Iris pigment epithelial cell (primary cell): ENCODE data around the gene CHRM5.
A peak's percentile ranks its signal among the peaks of the same experiment; 100 is the strongest.

Experiments used
- DNase-seq: peaks from one replicate; pipeline ENCODE4 v3.0.0-alpha.2; 2011; ENCODE audit warnings: low read depth

Gene CHRM5, protein sequence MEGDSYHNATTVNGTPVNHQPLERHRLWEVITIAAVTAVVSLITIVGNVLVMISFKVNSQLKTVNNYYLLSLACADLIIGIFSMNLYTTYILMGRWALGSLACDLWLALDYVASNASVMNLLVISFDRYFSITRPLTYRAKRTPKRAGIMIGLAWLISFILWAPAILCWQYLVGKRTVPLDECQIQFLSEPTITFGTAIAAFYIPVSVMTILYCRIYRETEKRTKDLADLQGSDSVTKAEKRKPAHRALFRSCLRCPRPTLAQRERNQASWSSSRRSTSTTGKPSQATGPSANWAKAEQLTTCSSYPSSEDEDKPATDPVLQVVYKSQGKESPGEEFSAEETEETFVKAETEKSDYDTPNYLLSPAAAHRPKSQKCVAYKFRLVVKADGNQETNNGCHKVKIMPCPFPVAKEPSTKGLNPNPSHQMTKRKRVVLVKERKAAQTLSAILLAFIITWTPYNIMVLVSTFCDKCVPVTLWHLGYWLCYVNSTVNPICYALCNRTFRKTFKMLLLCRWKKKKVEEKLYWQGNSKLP

DNA sequence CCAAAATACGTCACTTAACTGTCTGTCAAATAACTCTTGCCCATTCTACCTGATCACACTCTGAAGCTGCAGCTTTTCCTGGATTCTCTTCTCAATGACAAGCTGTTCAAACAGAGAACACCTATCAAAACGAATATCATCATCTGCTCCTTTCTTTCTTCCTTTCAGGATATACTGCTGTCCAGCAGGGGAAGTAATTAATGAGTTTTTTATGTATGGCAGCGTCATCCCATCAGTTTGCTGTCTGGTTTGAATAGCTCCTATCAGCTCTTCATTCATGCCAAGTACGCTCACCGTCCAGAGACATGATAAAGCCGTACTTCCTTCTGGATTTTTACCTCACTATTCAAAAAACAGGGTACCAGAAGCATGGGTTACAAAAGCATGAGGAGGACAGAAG, at the start of gene CHRM5:
Gene CHRM5 (plus strand): TSS at position 274 of the 400 bp plus-strand sequence. CDS start 94,221 bp downstream, outside the sequence.
- no peak for DNase-seq

DNA sequence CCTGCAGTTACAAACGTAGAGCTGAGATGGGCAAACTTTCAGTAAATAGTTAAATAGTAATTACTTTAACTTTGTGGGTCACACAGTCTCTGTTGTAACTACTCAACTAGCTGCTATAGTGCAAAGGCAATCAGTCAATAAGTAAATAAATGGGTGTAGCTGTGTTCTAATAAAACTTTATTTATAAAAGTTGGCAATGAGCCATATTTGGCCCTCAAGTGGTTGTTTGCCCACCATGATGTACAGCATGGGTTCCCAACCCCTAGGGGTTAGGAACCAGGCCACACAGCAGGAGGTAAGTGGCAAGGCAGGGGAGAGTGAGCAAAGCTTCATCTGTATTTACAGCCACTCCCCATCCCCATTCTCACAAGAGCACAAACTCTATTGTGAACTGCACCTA, 44.9 kb upstream of the CHRM5 start:
- no peak for DNase-seq

DNA sequence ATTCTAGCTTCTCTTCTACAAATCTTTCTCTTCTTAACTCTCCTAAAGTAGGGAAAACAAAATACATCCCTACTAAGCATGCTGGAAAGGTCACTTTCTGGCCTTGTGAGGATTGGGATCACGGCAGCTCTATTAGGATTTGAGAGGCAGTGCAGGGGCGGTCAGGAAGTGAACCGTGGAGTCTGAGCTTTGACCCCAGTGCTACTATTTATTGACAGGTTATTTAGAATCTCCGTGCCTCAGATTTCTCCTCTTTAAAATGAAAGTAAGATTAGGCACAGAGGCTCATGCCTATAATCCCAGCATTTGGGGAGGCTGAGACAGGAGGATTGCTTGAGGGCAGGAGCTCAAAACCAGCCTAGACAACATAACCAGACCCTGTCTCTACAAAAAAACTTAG, 42.0 kb upstream of the CHRM5 start:
- DNase-seq, result no peak

DNA sequence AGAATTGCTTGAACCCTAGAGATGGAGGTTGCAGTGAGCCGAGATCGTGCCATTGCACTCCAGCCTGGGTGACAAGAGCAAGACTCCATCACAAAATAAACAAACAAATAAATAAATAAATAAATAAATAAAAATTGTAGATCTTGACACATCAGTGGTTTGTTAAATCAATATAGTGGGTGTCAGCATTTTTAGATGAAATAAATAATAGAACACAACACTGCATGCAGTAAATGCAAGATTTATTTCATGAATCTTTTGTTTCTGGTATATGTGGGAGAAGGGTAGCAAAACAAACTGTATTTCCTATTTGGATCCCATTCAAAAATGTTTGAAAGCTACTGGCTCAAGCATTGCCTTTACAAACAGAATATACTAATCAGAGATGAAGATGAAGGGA, 35.6 kb upstream of the CHRM5 start:
- DNase-seq, result no peak

DNA sequence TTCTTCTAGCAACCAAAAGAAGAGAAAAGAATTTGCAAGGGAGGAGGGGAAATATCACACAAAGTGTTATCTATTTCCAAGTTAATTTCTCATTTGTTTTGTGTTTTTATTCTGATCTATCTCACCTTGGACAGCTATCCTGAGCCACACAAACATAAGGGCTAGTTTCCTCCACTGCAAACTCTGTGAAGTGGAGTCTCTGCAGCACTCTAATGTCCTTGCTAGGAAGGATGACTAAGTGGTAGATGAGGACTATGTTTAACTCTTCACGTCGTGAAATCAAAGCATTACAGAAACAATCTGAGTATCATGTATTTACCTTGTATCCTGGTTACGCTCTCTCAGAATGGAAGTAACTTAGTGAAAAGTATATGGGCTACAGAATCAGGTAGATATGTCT, 33.9 kb upstream of the CHRM5 start:
- DNase-seq, result no peak

DNA sequence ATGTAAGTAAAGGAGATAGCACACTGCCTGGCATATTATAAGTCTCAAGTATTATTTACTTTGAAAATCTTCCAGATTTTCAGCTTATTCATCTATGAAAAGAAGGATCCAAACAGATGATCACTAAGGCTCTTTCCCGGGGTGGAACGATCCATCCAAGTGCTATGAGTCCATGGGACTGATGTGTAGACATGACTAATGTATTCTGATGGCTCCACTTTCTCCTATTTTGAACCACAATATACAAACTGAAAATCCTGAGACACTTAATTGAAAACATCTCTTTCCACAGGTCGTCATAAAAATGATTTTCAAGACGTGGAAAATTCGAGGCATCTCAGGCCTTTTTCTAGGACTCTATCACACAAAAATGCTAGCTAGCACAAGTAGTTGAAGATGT, 33.4 kb upstream of the CHRM5 start:
- DNase-seq, result no peak

DNA sequence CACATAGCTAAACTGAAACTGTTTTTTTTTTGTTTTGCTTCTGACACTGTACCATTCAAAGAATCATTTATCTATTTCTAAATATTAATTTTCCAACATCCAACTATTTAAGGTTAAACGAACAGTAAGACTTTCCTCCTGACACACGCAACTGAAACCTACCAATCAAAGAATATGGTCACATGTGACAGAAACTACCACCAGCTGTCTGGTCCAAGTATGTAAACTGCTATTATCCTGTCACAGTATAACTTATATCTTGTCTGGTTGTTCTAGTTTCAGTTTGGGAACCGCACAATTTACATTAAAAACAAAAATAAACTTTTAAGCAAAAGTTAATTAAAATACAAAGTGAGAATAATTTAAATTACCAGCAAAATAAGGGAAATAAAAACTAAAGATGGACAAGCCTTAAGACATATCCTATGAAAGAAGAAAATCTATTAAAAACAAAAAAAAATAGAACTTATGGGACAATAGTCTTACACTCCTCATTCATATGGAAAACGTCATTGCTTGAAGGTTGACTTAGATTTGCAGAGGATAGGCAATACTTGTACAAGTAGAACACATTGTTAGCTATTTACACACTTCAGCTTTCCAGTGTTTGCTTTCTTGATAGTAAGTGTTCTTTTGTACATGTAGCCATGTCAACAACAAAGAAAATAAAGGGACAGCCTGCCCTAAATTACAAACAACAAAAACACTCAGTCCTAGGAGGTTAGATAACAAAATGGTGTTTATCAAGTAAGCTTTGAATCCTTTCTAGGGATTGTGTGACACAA, 26.8 kb upstream of the CHRM5 start:
- DNase-seq, result no peak

DNA sequence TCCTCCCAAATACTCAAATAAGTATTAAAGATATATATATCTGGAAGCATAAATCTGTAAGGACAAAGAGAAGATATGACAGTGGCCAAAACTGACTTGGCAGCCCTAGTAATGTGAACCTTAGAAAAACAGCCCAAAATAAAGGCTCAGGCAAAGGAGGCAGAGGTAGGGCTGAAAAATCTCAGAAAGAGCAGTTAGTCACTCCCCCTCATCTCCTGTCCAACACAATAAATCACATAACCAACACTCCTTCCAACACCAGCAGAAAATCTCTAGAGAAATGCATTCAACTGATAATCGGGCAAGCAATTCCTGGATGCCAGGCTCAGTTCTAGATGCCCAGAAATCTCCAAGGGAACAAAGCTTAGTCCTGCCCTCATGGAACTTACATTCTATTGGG, 22.1 kb upstream of the CHRM5 start:
- DNase-seq, result no peak

DNA sequence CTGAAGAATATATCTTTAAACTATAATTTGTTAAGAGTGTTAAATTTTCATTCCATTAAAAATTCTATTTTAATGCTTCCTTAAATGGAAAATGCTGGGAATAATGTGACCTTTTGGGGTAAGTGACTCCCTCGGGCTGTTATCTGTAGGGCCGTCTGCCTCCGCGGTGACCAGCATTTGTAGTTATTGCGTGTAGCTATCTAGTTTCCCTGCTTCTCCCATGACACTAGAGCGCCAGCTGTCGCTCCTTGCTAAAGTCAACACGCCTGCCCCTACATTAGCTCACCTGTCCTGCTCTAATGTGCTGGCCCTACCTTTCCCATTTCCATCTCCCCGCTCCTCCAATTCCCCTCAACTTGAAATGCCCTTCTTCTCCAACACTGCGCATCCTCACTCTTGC, 12.4 kb upstream of the CHRM5 start:
- no peak for DNase-seq

DNA sequence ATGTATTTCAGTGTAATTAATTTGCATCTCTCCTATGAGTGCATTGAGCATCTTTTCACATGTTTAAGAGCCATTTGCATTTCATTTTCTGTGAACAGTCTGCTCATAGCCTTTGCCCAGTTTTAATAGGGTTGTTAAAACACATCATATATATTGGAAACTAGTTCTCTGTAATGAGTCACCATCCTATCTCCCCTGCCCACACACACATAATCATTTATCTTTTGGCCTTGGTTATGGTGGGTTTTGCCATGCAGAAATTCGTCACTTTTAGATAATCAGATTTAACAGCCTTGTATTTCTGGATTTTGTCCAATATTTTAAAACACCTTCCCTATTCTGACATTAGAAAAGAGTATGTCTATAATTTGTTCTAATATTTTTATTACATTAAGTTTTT, 11.9 kb upstream of the CHRM5 start:
- DNase-seq, result no peak

DNA sequence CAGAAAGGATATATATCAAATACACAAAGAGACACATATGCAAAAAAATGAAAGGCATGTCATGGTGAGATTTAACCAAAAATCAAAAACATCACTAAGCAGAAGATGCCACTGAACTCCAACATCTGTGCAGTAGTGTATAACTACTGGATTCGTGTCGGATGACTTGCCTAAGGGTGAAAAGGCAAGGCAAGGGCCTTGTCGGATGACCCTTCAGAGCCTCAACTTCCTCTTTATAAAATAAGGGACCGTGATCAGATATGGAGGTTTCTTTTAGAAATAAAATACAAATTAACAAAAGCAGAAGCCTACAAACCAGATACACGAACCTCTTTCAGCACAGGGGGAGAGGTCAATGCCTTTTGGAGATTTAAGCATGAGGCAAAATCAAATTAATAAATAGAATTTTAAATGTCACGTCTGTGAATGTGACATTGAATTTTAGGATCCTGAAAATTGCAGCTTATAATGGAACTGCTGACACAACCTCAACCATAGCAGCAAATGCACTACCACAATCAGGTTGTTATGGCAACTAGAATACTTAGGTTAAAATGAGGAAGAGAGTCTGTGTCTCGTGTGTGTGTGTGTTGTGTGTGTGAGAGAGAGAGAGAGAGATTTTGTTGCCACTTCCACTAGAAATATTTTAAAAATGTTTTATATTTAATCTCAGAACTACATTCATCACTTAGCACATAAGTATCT, 8.3 kb upstream of the CHRM5 start:
- DNase-seq, result no peak

DNA sequence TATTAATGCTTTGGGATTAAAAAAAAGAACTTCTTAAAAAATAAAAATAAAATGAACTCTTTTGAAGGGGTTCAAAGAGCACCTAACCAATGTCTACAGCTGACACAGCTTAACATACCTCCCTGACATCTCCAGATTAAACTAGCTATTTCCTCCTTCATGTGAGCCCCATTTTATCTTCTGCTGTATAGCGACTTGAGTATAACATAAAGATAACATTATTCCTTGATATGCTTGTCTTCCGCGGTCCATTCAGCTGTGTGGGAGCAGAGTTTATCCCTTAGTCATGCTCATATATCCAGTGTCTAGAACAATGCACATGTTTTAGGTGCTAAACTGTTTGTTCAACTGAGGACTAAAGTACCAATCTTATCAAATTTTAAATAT, 7.8 kb upstream of the CHRM5 start:
- no peak for DNase-seq

DNA sequence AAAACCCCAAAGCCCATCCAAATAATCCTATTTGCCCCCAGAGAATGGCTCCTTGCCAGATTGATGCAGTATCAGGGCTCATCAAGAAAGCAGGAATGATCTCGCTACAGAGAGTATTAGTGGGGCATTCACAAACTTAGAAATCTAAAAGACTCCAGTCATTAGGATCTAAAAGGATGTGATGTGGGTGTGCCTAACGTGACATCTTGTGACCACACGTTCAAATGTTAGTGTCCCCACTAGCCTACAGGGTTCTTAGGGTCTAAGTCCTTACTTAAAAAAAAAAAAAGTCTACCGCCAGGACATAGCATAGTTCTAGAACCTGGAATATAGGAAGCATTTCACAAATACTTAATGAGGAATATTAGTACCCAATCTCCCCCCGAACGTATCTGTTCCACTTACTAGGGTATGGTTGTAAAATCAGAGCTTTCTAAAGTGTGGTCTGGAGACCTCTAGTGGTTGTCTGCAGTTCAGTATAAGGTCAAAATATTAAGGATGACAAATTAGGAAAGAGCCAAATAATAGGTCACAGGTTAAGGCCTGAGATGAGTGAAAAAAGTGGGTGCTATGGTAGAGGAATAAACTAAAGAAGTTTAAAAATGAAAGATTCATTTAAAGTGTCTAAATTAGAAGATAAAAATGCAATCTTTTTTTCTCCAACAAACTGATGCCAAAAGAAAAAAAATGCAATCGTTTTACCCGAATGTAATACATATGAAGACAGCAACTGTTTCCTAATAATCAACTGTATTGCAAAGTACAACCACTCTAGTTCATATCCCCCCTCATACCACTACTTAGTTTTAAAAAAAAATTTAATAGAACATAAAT, 4.2 kb upstream of the CHRM5 start:
- DNase-seq, result peak; percentile 45

DNA sequence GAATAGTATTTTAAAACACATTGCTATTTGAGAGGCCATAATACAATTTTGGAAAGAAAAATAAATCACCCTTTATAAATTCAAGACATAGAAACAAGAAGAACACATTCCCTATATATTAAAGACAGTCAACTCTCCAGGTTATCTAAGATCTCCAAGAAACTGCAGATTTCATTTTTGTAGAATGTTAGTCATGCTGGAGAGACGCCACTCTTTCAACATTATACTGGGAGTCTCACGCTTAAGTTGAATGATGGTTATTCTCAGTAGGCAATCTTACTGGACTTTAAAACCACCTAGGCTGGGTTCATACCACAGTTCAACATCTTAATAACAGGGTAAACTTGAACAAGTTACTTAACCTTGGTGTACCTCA, 3.6 kb upstream of the CHRM5 start:
- peak; percentile 54 for DNase-seq

DNA sequence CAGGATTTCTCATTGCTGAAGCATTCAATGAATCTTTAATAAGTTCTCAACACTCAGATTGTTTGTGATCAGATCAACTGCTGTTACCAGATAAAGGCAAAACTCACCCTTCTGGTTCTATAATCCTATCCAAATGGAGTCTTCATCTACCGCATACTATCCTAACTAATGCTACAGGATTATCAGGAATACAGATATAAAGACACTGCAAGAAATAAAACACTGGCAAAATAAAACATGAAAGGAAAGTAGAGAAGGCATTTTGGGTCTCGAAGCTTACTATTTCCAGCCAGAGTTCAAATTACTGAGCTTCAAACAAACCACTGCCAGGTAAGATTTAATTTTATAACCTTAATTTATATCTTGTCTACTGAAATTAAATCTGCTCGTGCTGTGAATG, 524 bp downstream of the CHRM5 start:
- DNase-seq, result no peak

DNA sequence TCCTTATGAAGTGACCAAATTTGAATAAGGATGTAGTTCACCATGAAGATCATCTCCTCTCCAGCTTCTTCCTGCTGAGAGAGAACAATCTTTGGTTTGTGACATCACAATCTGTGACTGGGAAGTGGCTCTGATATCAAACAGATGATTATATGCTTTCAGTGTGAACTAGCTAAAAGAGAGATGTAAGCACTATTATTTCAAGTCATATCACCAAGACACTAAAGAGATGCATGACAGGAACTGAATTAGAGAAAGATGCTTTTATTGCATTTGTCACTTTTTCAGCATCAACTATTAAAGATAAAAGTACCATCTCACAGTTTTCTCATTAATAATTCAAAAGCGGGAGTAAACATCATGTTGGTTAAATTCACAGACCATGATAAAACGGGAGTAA, 3.5 kb downstream of the CHRM5 start:
- no peak for DNase-seq

DNA sequence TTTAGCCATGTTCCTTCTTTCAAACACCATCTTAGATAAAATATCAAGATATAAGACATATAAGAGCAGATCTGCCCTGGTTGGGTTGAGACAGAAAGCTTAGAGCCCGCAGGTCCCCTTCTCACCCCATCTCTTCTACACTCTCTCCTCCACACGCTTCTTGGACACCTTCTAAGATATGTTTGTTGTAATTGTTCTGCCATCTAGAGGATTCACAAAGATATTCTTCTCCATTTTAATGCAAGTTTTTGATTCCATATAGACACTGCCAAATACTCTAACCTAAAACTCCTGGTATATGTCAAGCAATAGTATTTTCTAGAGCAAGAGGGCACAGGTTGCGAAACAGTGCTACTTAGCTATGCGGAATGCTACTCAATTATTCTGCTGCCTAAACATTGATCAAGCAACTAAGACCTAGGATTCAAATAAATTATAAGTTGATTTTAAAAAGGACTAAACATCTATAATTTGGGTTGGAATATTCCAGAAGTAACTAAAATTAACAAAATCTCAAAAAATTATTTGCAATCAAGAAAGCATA, 6.8 kb downstream of the CHRM5 start:
- peak; percentile 21 for DNase-seq

DNA sequence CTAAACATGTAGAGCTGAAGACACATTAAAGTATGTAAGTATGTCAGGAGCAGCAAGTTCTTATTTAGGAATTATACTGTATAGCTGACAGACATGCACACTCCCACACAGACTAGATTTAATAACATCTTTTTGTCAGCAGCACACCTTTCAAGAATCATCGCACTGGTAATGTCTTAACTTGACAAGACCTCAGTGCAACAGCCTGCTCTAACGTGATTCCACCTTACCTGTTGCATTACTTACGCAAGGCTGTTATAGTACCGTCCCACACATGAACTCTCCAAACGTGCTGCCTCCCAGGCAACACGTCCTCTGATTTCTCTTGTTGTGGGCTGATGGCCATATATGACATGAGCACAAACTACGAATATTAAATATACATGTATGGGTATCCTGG, 11.9 kb downstream of the CHRM5 start:
- DNase-seq, result no peak

DNA sequence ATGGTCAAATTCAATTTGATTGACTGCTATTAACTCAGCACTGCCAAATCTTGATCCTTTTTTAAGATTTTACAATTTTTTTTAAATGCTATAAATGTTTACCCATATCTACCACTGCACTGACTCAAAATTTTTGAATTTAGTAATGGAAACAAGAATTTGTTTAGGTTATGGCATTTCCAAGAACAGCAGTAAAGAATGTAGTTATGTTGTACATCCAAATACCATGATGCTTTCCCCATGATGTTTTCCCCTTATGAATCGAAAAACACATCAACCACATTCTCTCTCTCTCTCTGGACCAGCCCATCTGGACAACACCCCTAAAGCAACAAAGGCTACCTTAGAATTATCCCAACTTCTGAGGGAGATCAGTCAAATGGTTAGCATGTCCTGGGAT, 14.2 kb downstream of the CHRM5 start:
- DNase-seq, result peak; percentile 26

DNA sequence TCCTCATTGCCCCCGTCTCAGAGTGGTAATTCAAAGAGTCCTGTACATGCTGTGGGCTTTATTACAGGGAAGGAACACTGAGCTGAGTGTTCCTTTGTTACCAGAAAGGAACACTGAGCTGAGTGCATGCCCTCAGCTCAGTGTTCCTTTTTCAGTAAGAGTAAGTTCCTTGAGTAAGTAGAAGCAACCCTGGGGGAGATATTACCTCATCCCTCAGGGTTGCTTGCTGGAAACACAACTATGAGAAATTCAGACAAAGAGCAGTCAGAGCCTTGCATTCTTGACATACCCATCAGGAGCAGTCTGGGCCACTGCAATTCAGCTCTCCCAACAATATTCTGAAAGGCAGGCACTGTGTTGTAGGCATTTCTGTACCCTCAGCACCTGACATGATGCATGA, 17.0 kb downstream of the CHRM5 start:
- peak; percentile 98 for DNase-seq

DNA sequence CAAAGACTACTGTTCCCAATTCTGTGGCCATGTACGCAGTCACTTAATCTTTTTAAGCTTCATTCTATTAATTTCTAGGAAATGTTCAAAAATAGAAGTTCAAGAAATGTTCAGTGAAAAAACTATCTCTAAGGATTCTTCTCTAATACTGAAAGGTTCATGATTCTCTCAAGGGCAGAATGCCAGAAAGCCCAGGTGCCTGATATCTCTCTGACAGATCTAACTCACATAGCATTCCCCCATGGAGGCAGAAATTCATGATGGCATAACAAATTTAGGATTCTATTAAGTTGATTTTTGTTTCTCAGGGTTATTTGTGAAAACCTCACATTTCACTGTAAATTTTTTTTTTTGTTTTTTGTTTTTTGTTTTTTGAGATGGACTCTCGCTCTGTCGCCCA, 17.5 kb downstream of the CHRM5 start:
- peak; percentile 52 for DNase-seq

DNA sequence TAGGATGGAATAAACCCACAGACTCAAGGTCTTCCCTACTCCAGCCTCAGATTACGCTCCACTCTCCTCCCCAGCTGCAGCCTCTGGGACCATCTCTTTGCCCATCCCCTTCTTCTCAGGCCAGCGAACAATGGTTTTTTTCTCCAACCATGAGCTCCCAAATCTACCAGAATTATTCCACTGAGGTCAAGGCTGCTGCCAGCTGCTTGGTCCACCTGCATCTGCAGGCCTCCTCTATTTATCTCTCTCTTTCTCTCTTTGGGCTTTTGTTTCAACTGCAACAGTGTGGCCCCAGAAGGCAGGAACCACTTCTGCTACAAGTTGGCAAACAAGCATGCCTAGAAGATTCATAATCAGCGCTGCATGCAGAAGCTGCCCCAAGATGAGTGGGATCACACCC, 19.1 kb downstream of the CHRM5 start:
- DNase-seq, result no peak
